CD4-positive, alpha-beta T cell treated with Interferon gamma for 1 hour (primary cell): Measurements from ENCODE around the gene TAMM41.
"Not testable (repeated sequence)": the region's sequence is repeated elsewhere in the genome, so short reads cannot be mapped to it uniquely, and the experiment has no call there.

Experiments
- DNase-seq: peaks from one replicate; pipeline ENCODE4 v3.0.0-alpha.2; 2020

TAMM41 gene

GRCh38 chr3:11759996-11760395 lies 86.7 kb downstream of the TAMM41 start:
- no peak for DNase-seq

GRCh38 chr3:11757929-11758328 lies 88.8 kb downstream of the TAMM41 start:
- DNase-seq: no peak

GRCh38 chr3:11757441-11757875 lies 89.2 kb downstream of the TAMM41 start:
- no peak for DNase-seq

GRCh38 chr3:11755276-11755675 lies 91.4 kb downstream of the TAMM41 start:
- DNase-seq: no peak

GRCh38 chr3:11752254-11752653 lies 94.4 kb downstream of the TAMM41 start:
- not testable (repeated sequence) for DNase-seq

GRCh38 chr3:11748306-11748705 lies 98.4 kb downstream of the TAMM41 start:
- not testable (repeated sequence) for DNase-seq
